B cell (primary cell): Measurements from ENCODE around the gene F2RL3.

Experiments used
- EZH2 ChIP-seq: IDR thresholded peaks from 2 replicates; pipeline ENCODE4 v1.6.1; 2012; ENCODE audit warnings: borderline replicate concordance, low read depth, mild to moderate bottlenecking, moderate library complexity, low read length; ENCODE audit not compliant: insufficient read depth, poor library complexity, severe bottlenecking
- TF ChIP-seq, protein P1 (sequence below): fragments of 200-600 bp; IDR thresholded peaks from one replicate; pipeline ENCODE4 v1.8.0; 2022; ENCODE audit warnings: antibody characterized with exemption, mild to moderate bottlenecking

DNA sequence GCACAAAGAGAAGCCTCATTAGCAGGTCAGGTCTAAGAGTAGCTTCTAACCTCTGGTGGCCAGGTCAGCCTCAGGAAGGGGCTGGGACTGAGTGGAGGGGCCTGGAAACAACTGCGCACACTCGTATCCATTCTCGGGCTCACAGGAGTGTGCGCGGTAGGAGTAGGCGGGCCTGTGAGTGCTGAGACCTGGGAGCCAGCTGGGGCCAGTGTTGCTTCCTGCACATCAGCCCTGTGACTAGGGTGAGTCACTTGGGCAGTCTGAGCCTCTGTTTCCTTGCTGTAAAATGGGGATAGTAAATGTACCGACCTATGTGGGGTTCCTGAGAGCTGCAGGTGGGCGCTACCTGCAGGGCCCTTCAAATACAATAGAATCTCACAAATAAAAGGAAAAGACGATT, 32.7 kb upstream of the F2RL3 start:
- TF ChIP-seq, protein P1, sequence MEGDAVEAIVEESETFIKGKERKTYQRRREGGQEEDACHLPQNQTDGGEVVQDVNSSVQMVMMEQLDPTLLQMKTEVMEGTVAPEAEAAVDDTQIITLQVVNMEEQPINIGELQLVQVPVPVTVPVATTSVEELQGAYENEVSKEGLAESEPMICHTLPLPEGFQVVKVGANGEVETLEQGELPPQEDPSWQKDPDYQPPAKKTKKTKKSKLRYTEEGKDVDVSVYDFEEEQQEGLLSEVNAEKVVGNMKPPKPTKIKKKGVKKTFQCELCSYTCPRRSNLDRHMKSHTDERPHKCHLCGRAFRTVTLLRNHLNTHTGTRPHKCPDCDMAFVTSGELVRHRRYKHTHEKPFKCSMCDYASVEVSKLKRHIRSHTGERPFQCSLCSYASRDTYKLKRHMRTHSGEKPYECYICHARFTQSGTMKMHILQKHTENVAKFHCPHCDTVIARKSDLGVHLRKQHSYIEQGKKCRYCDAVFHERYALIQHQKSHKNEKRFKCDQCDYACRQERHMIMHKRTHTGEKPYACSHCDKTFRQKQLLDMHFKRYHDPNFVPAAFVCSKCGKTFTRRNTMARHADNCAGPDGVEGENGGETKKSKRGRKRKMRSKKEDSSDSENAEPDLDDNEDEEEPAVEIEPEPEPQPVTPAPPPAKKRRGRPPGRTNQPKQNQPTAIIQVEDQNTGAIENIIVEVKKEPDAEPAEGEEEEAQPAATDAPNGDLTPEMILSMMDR = no peak
- no peak for TF ChIP-seq EZH2
